OCI-LY7 (cell line): ENCODE results near the gene PUDP.

ENCODE experiments used
- EZH2phosphoT487 ChIP-seq: fragments of 200-600 bp; sonication (generic); IDR thresholded peaks from 2 replicates; pipeline ENCODE4 v1.6.1; 2018; ENCODE audit warnings: low read depth, borderline replicate concordance, mild to moderate bottlenecking, mixed run types, antibody characterized with exemption, low read length, moderate library complexity, mixed read lengths
- TF ChIP-seq, protein P1 (sequence below): fragments of 200-600 bp; sonication (generic); conservative IDR thresholded peaks from 2 replicates; pipeline ENCODE4 v1.5.1; 2014; ENCODE audit warnings: mild to moderate bottlenecking, antibody characterized with exemption, low read length, moderate library complexity, mixed read lengths

GRCh38 chrX:7194606-7195005, 46.7 kb upstream of the PUDP start:
- TF ChIP-seq, protein P1, sequence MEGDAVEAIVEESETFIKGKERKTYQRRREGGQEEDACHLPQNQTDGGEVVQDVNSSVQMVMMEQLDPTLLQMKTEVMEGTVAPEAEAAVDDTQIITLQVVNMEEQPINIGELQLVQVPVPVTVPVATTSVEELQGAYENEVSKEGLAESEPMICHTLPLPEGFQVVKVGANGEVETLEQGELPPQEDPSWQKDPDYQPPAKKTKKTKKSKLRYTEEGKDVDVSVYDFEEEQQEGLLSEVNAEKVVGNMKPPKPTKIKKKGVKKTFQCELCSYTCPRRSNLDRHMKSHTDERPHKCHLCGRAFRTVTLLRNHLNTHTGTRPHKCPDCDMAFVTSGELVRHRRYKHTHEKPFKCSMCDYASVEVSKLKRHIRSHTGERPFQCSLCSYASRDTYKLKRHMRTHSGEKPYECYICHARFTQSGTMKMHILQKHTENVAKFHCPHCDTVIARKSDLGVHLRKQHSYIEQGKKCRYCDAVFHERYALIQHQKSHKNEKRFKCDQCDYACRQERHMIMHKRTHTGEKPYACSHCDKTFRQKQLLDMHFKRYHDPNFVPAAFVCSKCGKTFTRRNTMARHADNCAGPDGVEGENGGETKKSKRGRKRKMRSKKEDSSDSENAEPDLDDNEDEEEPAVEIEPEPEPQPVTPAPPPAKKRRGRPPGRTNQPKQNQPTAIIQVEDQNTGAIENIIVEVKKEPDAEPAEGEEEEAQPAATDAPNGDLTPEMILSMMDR, result no peak
- no peak for TF ChIP-seq EZH2phosphoT487
